WI38 (cell line): Measurements from ENCODE around the gene HSFX2.
"Not testable (repeated sequence)": the region's sequence is repeated elsewhere in the genome, so short reads cannot be mapped to it uniquely, and the experiment has no call there.

ENCODE experiments used
- H3K4me3 ChIP-seq: 2 replicates; pipeline ENCODE4 v1.5.1; 2011; ENCODE audit warnings: low read depth, mild to moderate bottlenecking, control low read depth, low read length
- CTCF ChIP-seq: IDR thresholded peaks from 2 replicates; pipeline ENCODE4 v1.5.1; 2012; ENCODE audit warnings: low read depth, mild to moderate bottlenecking, control low read depth, low read length

The HSFX2 gene

GRCh38 chrX:149571770-149572169 lies 23.3 kb downstream of the HSFX2 start:
- no peak for TF ChIP-seq CTCF
- no peak overlapping the region for H3K4me3 ChIP-seq

GRCh38 chrX:149570668-149571067 lies 24.4 kb downstream of the HSFX2 start:
- H3K4me3 ChIP-seq, result no peak overlapping the region

GRCh38 chrX:149569770-149570169 lies 25.3 kb downstream of the HSFX2 start:
- TF ChIP-seq CTCF, result no peak
- no peak overlapping the region for H3K4me3 ChIP-seq

More at GRCh38 chrX:149570668-149571067, 24.4 kb downstream of the HSFX2 start:
- TF ChIP-seq CTCF, result no peak

- H3K4me3 ChIP-seq, result no peak overlapping the region
- TF ChIP-seq CTCF, result no peak
Observed at GRCh38 chrX:149568701-149569296, 26.3 kb downstream of the HSFX2 start.

GRCh38 chrX:149567621-149568417 lies 27.3 kb downstream of the HSFX2 start:
- H3K4me3 ChIP-seq, result no peak overlapping the region
- no peak for TF ChIP-seq CTCF

GRCh38 chrX:149563359-149563758 lies 31.8 kb downstream of the HSFX2 start:
- TF ChIP-seq CTCF, result no peak
- no peak overlapping the region for H3K4me3 ChIP-seq

GRCh38 chrX:149555251-149555650 lies 39.9 kb downstream of the HSFX2 start:
- not testable (repeated sequence) for H3K4me3 ChIP-seq

- H3K4me3 ChIP-seq, result not testable (repeated sequence)
Observed at GRCh38 chrX:149551939-149552248, 43.2 kb downstream of the HSFX2 start.

GRCh38 chrX:149551245-149551938 lies 43.7 kb downstream of the HSFX2 start:
- not testable (repeated sequence) for H3K4me3 ChIP-seq

- not testable (repeated sequence) for H3K4me3 ChIP-seq
Observed at GRCh38 chrX:149550454-149550853, 44.7 kb downstream of the HSFX2 start.

GRCh38 chrX:149549701-149550100 lies 45.4 kb downstream of the HSFX2 start, which contains the start of gene HSFX3:
Gene HSFX3, minus strand, starts transcription at chrX:149549924. Its CDS starts 72 bp downstream, at chrX:149549852.
- H3K4me3 ChIP-seq, result not testable (repeated sequence)

- H3K4me3 ChIP-seq, result not testable (repeated sequence)
Observed at GRCh38 chrX:149547782-149548181, 47.3 kb downstream of the HSFX2 start.
